Liver (tissue), 3 donors: ENCODE measurements around the gene TMEM218.

Experiments
- ATF3 ChIP-seq: IDR thresholded peaks from 2 replicates; pipeline ENCODE4 v1.6.1; 2016; ENCODE audit warnings: antibody characterized with exemption
- CTCF ChIP-seq: fragments of 150-350 bp; IDR thresholded peaks from 2 replicates; pipeline ENCODE4 v1.5.1; 2017; ENCODE audit warnings: improper control_type of control experiment, low read depth, low read length; ENCODE audit not compliant: missing input control
- EGR1 ChIP-seq, 2 donors: IDR thresholded peaks; 2 replicates each; pipeline ENCODE4 v1.6.1; 2016 to 2018; ENCODE audit warnings: antibody characterized with exemption in 2 of 2, low read depth in 2 of 2
- FOXA1 ChIP-seq: IDR thresholded peaks from 2 replicates; pipeline ENCODE4 v1.6.1; 2016; ENCODE audit warnings: antibody characterized with exemption
- FOXA2 ChIP-seq: IDR thresholded peaks from 2 replicates; pipeline ENCODE4 v1.6.1; 2016; ENCODE audit warnings: antibody characterized with exemption
- GABPA ChIP-seq, 2 donors: IDR thresholded peaks in 1 of 2; conservative IDR thresholded peaks in 1 of 2; 2 replicates each; pipeline ENCODE4 v1.6.1; 2016; ENCODE audit warnings: antibody characterized with exemption in 2 of 2, mild to moderate bottlenecking in 1 of 2, moderate library complexity in 1 of 2
- SP1 ChIP-seq: IDR thresholded peaks from 2 replicates; pipeline ENCODE4 v1.6.1; 2018; ENCODE audit warnings: antibody characterized with exemption, mild to moderate bottlenecking
- TAF1 ChIP-seq: conservative IDR thresholded peaks from 2 replicates; pipeline ENCODE4 v1.6.1; 2016; ENCODE audit warnings: antibody characterized with exemption, mild to moderate bottlenecking
- YY1 ChIP-seq: IDR thresholded peaks from 2 replicates; pipeline ENCODE4 v1.6.1; 2016; ENCODE audit warnings: antibody characterized with exemption, mild to moderate bottlenecking
- ZBTB33 ChIP-seq: IDR thresholded peaks from 2 replicates; pipeline ENCODE4 v1.6.1; 2016; ENCODE audit warnings: antibody characterized with exemption
- TF ChIP-seq, protein P1 (sequence below): IDR thresholded peaks from 2 replicates; pipeline ENCODE4 v1.6.1; 2016; ENCODE audit warnings: antibody characterized with exemption
- TF ChIP-seq, protein P2 (sequence below): IDR thresholded peaks from 2 replicates; pipeline ENCODE4 v1.6.1; 2016; ENCODE audit warnings: antibody characterized with exemption, mild to moderate bottlenecking
- donor health status: healthy.
- donor health status: healthy.

DNA sequence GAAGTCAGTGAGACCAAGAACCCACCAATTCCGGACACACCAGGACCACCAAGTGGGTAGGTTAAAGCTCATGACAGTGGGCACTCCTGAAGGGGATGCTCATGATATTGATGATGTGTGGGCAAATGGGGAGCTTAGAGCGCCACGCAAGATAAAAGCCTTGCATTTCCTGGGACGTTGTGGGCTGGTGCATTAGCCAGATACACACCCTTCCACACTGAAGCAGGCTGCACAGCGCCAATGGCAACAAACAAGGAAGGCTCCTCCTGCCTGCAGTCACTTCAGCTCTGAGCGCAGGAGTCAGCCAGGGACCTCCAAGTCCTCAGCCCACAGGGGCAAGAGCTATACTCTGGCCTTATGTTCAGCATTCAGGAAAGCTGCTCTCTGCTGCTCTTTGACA lies 20.6 kb downstream of the TMEM218 start:
- TF ChIP-seq ATF3 = no peak
- TF ChIP-seq CTCF = no peak
- TF ChIP-seq GABPA (IDR thresholded peaks at IDR 0.05 in 1 of 2, conservative IDR thresholded peaks at IDR 0.05 in 1 of 2) = no peak
- TF ChIP-seq FOXA1 = no peak
- TF ChIP-seq TAF1 = no peak
- TF ChIP-seq EGR1 (IDR thresholded peaks at IDR 0.05; ENCODE audit: low read depth in 2 of 2) = no peak
- TF ChIP-seq ZBTB33 = no peak
- TF ChIP-seq, protein P1, sequence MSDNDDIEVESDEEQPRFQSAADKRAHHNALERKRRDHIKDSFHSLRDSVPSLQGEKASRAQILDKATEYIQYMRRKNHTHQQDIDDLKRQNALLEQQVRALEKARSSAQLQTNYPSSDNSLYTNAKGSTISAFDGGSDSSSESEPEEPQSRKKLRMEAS = no peak
- TF ChIP-seq SP1 = no peak
- TF ChIP-seq YY1 = no peak
- TF ChIP-seq FOXA2 = no peak
- TF ChIP-seq, protein P2, sequence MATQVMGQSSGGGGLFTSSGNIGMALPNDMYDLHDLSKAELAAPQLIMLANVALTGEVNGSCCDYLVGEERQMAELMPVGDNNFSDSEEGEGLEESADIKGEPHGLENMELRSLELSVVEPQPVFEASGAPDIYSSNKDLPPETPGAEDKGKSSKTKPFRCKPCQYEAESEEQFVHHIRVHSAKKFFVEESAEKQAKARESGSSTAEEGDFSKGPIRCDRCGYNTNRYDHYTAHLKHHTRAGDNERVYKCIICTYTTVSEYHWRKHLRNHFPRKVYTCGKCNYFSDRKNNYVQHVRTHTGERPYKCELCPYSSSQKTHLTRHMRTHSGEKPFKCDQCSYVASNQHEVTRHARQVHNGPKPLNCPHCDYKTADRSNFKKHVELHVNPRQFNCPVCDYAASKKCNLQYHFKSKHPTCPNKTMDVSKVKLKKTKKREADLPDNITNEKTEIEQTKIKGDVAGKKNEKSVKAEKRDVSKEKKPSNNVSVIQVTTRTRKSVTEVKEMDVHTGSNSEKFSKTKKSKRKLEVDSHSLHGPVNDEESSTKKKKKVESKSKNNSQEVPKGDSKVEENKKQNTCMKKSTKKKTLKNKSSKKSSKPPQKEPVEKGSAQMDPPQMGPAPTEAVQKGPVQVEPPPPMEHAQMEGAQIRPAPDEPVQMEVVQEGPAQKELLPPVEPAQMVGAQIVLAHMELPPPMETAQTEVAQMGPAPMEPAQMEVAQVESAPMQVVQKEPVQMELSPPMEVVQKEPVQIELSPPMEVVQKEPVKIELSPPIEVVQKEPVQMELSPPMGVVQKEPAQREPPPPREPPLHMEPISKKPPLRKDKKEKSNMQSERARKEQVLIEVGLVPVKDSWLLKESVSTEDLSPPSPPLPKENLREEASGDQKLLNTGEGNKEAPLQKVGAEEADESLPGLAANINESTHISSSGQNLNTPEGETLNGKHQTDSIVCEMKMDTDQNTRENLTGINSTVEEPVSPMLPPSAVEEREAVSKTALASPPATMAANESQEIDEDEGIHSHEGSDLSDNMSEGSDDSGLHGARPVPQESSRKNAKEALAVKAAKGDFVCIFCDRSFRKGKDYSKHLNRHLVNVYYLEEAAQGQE = no peak
